ENCODE data around the gene ATP2A3. TPM values are rescaled to one million over a fixed set of nuclear protein-coding genes. Genes with fewer than 3 reads are reported as not detected.

Gene ATP2A3
- polyA plus RNA-seq, 1 donor from 2014 or later, result not detected

Other genes with a start within 250 kb of the ATP2A3 start
- 0.22 and 0.32 TPM in 2 replicates for gene HASPIN, start 240.5 kb downstream of the ATP2A3 start, polyA plus RNA-seq
- gene ITGAE, start 163.2 kb downstream of the ATP2A3 start, polyA plus RNA-seq, result 143 and 169 TPM in 2 replicates
- gene NCBP3, start 118.2 kb downstream of the ATP2A3 start, polyA plus RNA-seq, result 47.0 and 132 TPM in 2 replicates
- gene CAMKK1, start 71.4 kb downstream of the ATP2A3 start, polyA plus RNA-seq, result 8.9 and 9.7 TPM in 2 replicates
- gene P2RX1, start 48.0 kb downstream of the ATP2A3 start, polyA plus RNA-seq, result not detected in 2 replicates
- gene ZZEF1, start 178.6 kb upstream of the ATP2A3 start, polyA plus RNA-seq, result 9.6 and 15.3 TPM in 2 replicates
- gene CYB5D2, start 178.8 kb upstream of the ATP2A3 start, polyA plus RNA-seq, result 65.8 and 71.3 TPM in 2 replicates

Measured in neural cell (in vitro differentiated cells).